DND-41 (cell line): Measurements from ENCODE around the gene HMG20B.

Experiments
- EZH2 ChIP-seq: IDR thresholded peaks from 3 replicates; pipeline ENCODE4 v1.6.1; 2012; ENCODE audit warnings: borderline replicate concordance, low read depth, mild to moderate bottlenecking, moderate library complexity, low read length, inconsistent platforms; ENCODE audit not compliant: severe bottlenecking
- TF ChIP-seq, protein P1 (sequence below): IDR thresholded peaks from 2 replicates; pipeline ENCODE4 v1.5.1; 2012; ENCODE audit warnings: borderline replicate concordance, low read length, moderate library complexity, mild to moderate bottlenecking; ENCODE audit not compliant: poor library complexity, severe bottlenecking; ENCODE audit errors: extremely low read depth

GRCh38 chr19:3622224-3622623, 49.5 kb downstream of the HMG20B start:
- TF ChIP-seq, protein P1, sequence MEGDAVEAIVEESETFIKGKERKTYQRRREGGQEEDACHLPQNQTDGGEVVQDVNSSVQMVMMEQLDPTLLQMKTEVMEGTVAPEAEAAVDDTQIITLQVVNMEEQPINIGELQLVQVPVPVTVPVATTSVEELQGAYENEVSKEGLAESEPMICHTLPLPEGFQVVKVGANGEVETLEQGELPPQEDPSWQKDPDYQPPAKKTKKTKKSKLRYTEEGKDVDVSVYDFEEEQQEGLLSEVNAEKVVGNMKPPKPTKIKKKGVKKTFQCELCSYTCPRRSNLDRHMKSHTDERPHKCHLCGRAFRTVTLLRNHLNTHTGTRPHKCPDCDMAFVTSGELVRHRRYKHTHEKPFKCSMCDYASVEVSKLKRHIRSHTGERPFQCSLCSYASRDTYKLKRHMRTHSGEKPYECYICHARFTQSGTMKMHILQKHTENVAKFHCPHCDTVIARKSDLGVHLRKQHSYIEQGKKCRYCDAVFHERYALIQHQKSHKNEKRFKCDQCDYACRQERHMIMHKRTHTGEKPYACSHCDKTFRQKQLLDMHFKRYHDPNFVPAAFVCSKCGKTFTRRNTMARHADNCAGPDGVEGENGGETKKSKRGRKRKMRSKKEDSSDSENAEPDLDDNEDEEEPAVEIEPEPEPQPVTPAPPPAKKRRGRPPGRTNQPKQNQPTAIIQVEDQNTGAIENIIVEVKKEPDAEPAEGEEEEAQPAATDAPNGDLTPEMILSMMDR, result no peak
- TF ChIP-seq EZH2, result no peak
